K562 (cell line): ENCODE data around the gene STUB1. TPM values are rescaled to one million over a fixed set of nuclear protein-coding genes. Genes with fewer than 3 reads are reported as not detected.
A peak's percentile ranks its signal among the peaks of the same experiment; 100 is the strongest.

Experiments used
- CREBBP ChIP-seq: IDR thresholded peaks from one replicate; pipeline ENCODE4 v1.6.1; 2012; ENCODE audit warnings: low read depth, mild to moderate bottlenecking, control low read depth, inconsistent platforms, low read length
- ELF1 ChIP-seq: fragments of 200-800 bp; sonication (Bioruptor generic); IDR thresholded peaks from 2 replicates; pipeline ENCODE4 v1.6.1; 2016; ENCODE audit warnings: missing genetic modification characterization, missing compliant biosample characterization
- ELK3 ChIP-seq: fragments of 450-650 bp; formaldehyde crosslinking; IDR thresholded peaks from 2 replicates; pipeline ENCODE4 v1.4.0; 2020; ENCODE audit warnings: mild to moderate bottlenecking
- FOSL1 ChIP-seq: fragments of 200-800 bp; sonication (Bioruptor generic); conservative IDR thresholded peaks from 2 replicates; pipeline ENCODE4 v1.6.1; 2016; ENCODE audit warnings: missing genetic modification characterization, missing compliant biosample characterization
- FOXJ3 ChIP-seq: sonication (generic); formaldehyde crosslinking; IDR thresholded peaks from 2 replicates; pipeline ENCODE4 v1.4.0; 2020; ENCODE audit warnings: mild to moderate bottlenecking, missing genetic modification reagents
- GABPB1 ChIP-seq: sonication (generic); formaldehyde crosslinking; IDR thresholded peaks from 2 replicates; pipeline ENCODE4 v1.8.0; 2022; ENCODE audit warnings: mild to moderate bottlenecking, missing genetic modification reagents
- HDAC2 ChIP-seq: fragments of 450-650 bp; IDR thresholded peaks from 2 replicates; pipeline ENCODE4 v1.6.1; 2016; ENCODE audit warnings: mild to moderate bottlenecking
- HEY1 ChIP-seq: fragments of 250-450 bp; sonication (Bioruptor Pico); IDR thresholded peaks from 2 replicates; pipeline ENCODE4 v1.5.0; 2020; ENCODE audit warnings: mild to moderate bottlenecking, moderate library complexity, borderline replicate concordance
- HMGN3 ChIP-seq: IDR thresholded peaks from 2 replicates; pipeline ENCODE4 v1.6.1; 2011; ENCODE audit warnings: borderline replicate concordance, low read depth, mild to moderate bottlenecking, mixed read lengths, low read length; ENCODE audit not compliant: insufficient read length; ENCODE audit errors: extremely low read depth
- ID3 ChIP-seq, 2 experiments: fragments of 250-450 bp in 1 of 2; fragments of 450-650 bp in 1 of 2; sonication (Bioruptor Pico) in 1 of 2; IDR thresholded peaks; 2 replicates each; pipeline versions ENCODE4 v1.6.1 to v1.8.0; 2016 to 2021; ENCODE audit warnings: mild to moderate bottlenecking in 2 of 2, moderate library complexity in 2 of 2, missing compliant biosample characterization in 1 of 2, missing genetic modification characterization in 1 of 2
- KAT7 ChIP-seq: sonication (generic); formaldehyde crosslinking; IDR thresholded peaks from 2 replicates; pipeline ENCODE4 v1.8.0; 2022; ENCODE audit warnings: missing genetic modification reagents, mild to moderate bottlenecking, borderline replicate concordance
- NFE2L1 ChIP-seq: fragments of 450-650 bp; IDR thresholded peaks from 2 replicates; pipeline ENCODE4 v1.6.1; 2016; ENCODE audit warnings: missing genetic modification characterization, low read depth, mild to moderate bottlenecking, missing compliant biosample characterization, moderate library complexity, borderline replicate concordance
- NKRF ChIP-seq: fragments of 450-650 bp; IDR thresholded peaks from 2 replicates; pipeline ENCODE4 v1.6.1; 2016; ENCODE audit warnings: borderline replicate concordance
- NR3C1 ChIP-seq: sonication (generic); formaldehyde crosslinking; IDR thresholded peaks from 2 replicates; pipeline ENCODE4 v1.8.1; 2022; ENCODE audit warnings: missing genetic modification reagents
- POU5F1 ChIP-seq: fragments of 150-350 bp; IDR thresholded peaks from 2 replicates; pipeline ENCODE4 v1.6.1; 2014; ENCODE audit warnings: borderline replicate concordance, low read length, low read depth, mild to moderate bottlenecking; ENCODE audit not compliant: partially characterized antibody
- RAD21 ChIP-seq, 2 experiments: fragments of 250-450 bp in 1 of 2; fragments of 450-650 bp in 1 of 2; sonication (Bioruptor Pico) in 1 of 2; formaldehyde crosslinking in 1 of 2; IDR thresholded peaks in 1 of 2; conservative IDR thresholded peaks in 1 of 2; 2 replicates each; pipeline versions ENCODE4 v1.4.0 to v1.8.0; 2020 to 2022; ENCODE audit warnings: mild to moderate bottlenecking in 2 of 2, moderate library complexity in 1 of 2
- TOE1 ChIP-seq, 2 experiments: fragments of 450-650 bp in 1 of 2; sonication (generic) in 1 of 2; formaldehyde crosslinking in 1 of 2; IDR thresholded peaks; 2 replicates each; pipeline versions ENCODE4 v1.7.1 to v1.8.0; 2016 to 2022; ENCODE audit warnings: borderline replicate concordance in 2 of 2, mild to moderate bottlenecking in 2 of 2, antibody characterized with exemption in 1 of 2, inconsistent platforms in 1 of 2, low read depth in 1 of 2, missing genetic modification reagents in 1 of 2, moderate library complexity in 1 of 2
- ZBTB43 ChIP-seq: sonication (generic); formaldehyde crosslinking; IDR thresholded peaks from 2 replicates; pipeline ENCODE4 v1.8.0; 2023; ENCODE audit warnings: mild to moderate bottlenecking, missing genetic modification reagents
- ZFP30 ChIP-seq: fragments of 250-450 bp; sonication (Bioruptor Pico); IDR thresholded peaks from 2 replicates; pipeline ENCODE4 v1.8.0; 2022; ENCODE audit warnings: moderate library complexity, mild to moderate bottlenecking, inconsistent platforms, borderline replicate concordance
- ZNF232 ChIP-seq: sonication (generic); formaldehyde crosslinking; IDR thresholded peaks from 2 replicates; pipeline ENCODE4 v1.8.0; 2022; ENCODE audit warnings: mild to moderate bottlenecking, missing genetic modification reagents
- ZNF79 ChIP-seq: fragments of 250-450 bp; sonication (Bioruptor Pico); IDR thresholded peaks from 2 replicates; pipeline ENCODE4 v1.4.0; 2020; ENCODE audit warnings: low read depth, mild to moderate bottlenecking, moderate library complexity
- polyA plus RNA-seq, 8 experiments: library from polyadenylated mRNA; depleted of rRNA in 4 of 8; stranded (reverse) in 5 of 8; unstranded in 3 of 8; fragments of >200 nt; fragmentation: Nextera tagmentation in 2 of 8; fragmentation: Illumina TruSeq in 1 of 8; extraction: Ambion mirVana in 2 of 8; extraction: Trizol in 1 of 8; gene quantifications; 2 replicates each; pipeline versions ENCODE4 v1.2.1 to v1.2.3, GENCODE V29; 2011 to 2014; ENCODE audit warnings: inconsistent platforms in 1 of 8, missing spikeins in 1 of 8
- total RNA-seq, 7 experiments: library from RNA; depleted of rRNA in 6 of 7; stranded (reverse); fragments of >200 nt in 6 of 7; fragmentation: Illumina TruSeq in 2 of 7; extraction: Trizol in 2 of 7; gene quantifications; 2 replicates each; pipeline versions ENCODE4 v1.2.1 to v1.2.3, GENCODE V29; 2011 to 2021; ENCODE audit warnings: low replicate concordance in 1 of 7

Gene STUB1
- total and polyA plus RNA-seq, 9 of the 15 experiments (the other 6 are each of a cell fraction or from before 2014, with no cell fraction given), result 10.6 to 251 (median 152) TPM

GRCh38 chr16:679814-680624, at the start of gene STUB1 (continued):
- peak; percentile 73; the same call in 1 of the 2 replicates for TF ChIP-seq NKRF
- TF ChIP-seq FOXJ3, result no peak
- no peak for TF ChIP-seq KAT7 (CRISPR knock-in tag)
- TF ChIP-seq ELK3 (CRISPR knock-in tag), result no peak
- TF ChIP-seq HMGN3, result peak; percentile 34
- no peak for TF ChIP-seq RAD21 (CRISPR knock-in tag; conservative IDR thresholded peaks at IDR 0.05 in 1 of 2, IDR thresholded peaks at IDR 0.05 in 1 of 2)
- no peak for TF ChIP-seq FOSL1 (tag)
- TF ChIP-seq ELF1 (tag), result peak; percentile 47; the same call in 1 of the 2 replicates
- TF ChIP-seq ID3 (CRISPR knock-in tag; IDR thresholded peaks at IDR 0.05), result no peak
- no peak for TF ChIP-seq ID3 (tag; IDR thresholded peaks at IDR 0.05)
- TF ChIP-seq GABPB1 (CRISPR knock-in tag), result peak; percentile 68
- TF ChIP-seq ZBTB43, result no peak
- peak; percentile 56; the same call in 1 of the 2 replicates for TF ChIP-seq TOE1 (IDR thresholded peaks at IDR 0.05; ENCODE audit: borderline replicate concordance)
- no peak for TF ChIP-seq TOE1 (CRISPR knock-in tag; IDR thresholded peaks at IDR 0.05; ENCODE audit: borderline replicate concordance, low read depth)
- TF ChIP-seq ZFP30 (CRISPR knock-in tag), result no peak
- TF ChIP-seq NR3C1 (CRISPR knock-in tag), result no peak
- TF ChIP-seq ZNF232 (CRISPR knock-in tag), result no peak
- TF ChIP-seq ZNF79 (CRISPR knock-in tag), result no peak
- TF ChIP-seq HEY1 (CRISPR knock-in tag), result no peak
- TF ChIP-seq NFE2L1 (tag), result no peak
- no peak for TF ChIP-seq POU5F1
- no peak for TF ChIP-seq CREBBP
- TF ChIP-seq HDAC2, result no peak; the same call in 1 of the 2 replicates
